HG02943 (cell line): ENCODE results near the gene SPATA13.
A peak's percentile ranks its signal among the peaks of the same experiment; 100 is the strongest.
"Not testable (repeated sequence)": the region's sequence is repeated elsewhere in the genome, so short reads cannot be mapped to it uniquely, and the experiment has no call there.

Experiments used
- ATAC-seq: cut with Tn5 transposase; IDR thresholded peaks from one replicate; pipeline ENCODE4 v1.9.1; 2021; ENCODE audit warnings: mild to moderate bottlenecking, low read depth, moderate library complexity; ENCODE audit not compliant: unreplicated experiment

The SPATA13 gene

GRCh38 chr13:24192057-24192810, 31.7 kb downstream of the SPATA13 start:
- ATAC-seq: no peak

- ATAC-seq: no peak
Observed at GRCh38 chr13:24192811-24193162, 32.3 kb downstream of the SPATA13 start.

GRCh38 chr13:24194447-24194846, 33.9 kb downstream of the SPATA13 start:
- no peak for ATAC-seq

GRCh38 chr13:24195626-24196025, 35.1 kb downstream of the SPATA13 start:
- ATAC-seq: no peak

GRCh38 chr13:24196593-24197197, 36.2 kb downstream of the SPATA13 start:
- ATAC-seq: no peak

- no peak for ATAC-seq
Observed at GRCh38 chr13:24199016-24199415, 38.5 kb downstream of the SPATA13 start.

- ATAC-seq: no peak
Observed at GRCh38 chr13:24202215-24202614, 41.7 kb downstream of the SPATA13 start.

- ATAC-seq: no peak
Observed at GRCh38 chr13:24203273-24203672, 42.8 kb downstream of the SPATA13 start.

- no peak for ATAC-seq
Observed at GRCh38 chr13:24203811-24204210, 43.3 kb downstream of the SPATA13 start.

GRCh38 chr13:24205076-24205475, 44.6 kb downstream of the SPATA13 start:
- not testable (repeated sequence) for ATAC-seq

- no peak for ATAC-seq
Observed at GRCh38 chr13:24207841-24208667, 47.5 kb downstream of the SPATA13 start.

- no peak for ATAC-seq
Observed at GRCh38 chr13:24209138-24209537, 48.6 kb downstream of the SPATA13 start.

- no peak for ATAC-seq
Observed at GRCh38 chr13:24212254-24212653, 51.7 kb downstream of the SPATA13 start.

- no peak for ATAC-seq
Observed at GRCh38 chr13:24212674-24213073, 52.2 kb downstream of the SPATA13 start.

- ATAC-seq: no peak
Observed at GRCh38 chr13:24213932-24214331, 53.4 kb downstream of the SPATA13 start.

- no peak for ATAC-seq
Observed at GRCh38 chr13:24214528-24214927, 54.0 kb downstream of the SPATA13 start.

GRCh38 chr13:24215126-24215525, 54.6 kb downstream of the SPATA13 start:
- peak; percentile 56 for ATAC-seq

GRCh38 chr13:24215732-24216131, 55.2 kb downstream of the SPATA13 start:
- ATAC-seq: no peak

GRCh38 chr13:24216176-24216575, 55.7 kb downstream of the SPATA13 start:
- no peak for ATAC-seq

- not testable (repeated sequence) for ATAC-seq
Observed at GRCh38 chr13:24216779-24217178, 56.3 kb downstream of the SPATA13 start.

- no peak for ATAC-seq
Observed at GRCh38 chr13:24217601-24218281, 57.2 kb downstream of the SPATA13 start.
